HG03159 (cell line): ENCODE results near the gene TBC1D2.
A peak's percentile ranks its signal among the peaks of the same experiment; 100 is the strongest.
"Not testable (repeated sequence)": the region's sequence is repeated elsewhere in the genome, so short reads cannot be mapped to it uniquely, and the experiment has no call there.

Experiments
- ATAC-seq: cut with Tn5 transposase; IDR thresholded peaks from one replicate; pipeline ENCODE4 v1.9.1; 2021; ENCODE audit warnings: mild to moderate bottlenecking, moderate library complexity; ENCODE audit not compliant: unreplicated experiment

TBC1D2 gene

GRCh38 chr9:98174502-98174918, 80.9 kb downstream of the TBC1D2 start:
- not testable (repeated sequence) for ATAC-seq

GRCh38 chr9:98173181-98173580, 82.3 kb downstream of the TBC1D2 start:
- ATAC-seq: no peak

- ATAC-seq: no peak
These were observed 82.8 kb downstream of the TBC1D2 start for GRCh38 chr9:98172604-98173003.

GRCh38 chr9:98171176-98171925, 84.1 kb downstream of the TBC1D2 start:
- no peak for ATAC-seq

GRCh38 chr9:98168941-98169488, 86.4 kb downstream of the TBC1D2 start:
- peak; percentile 91 for ATAC-seq

- ATAC-seq: no peak
These were observed 87.2 kb downstream of the TBC1D2 start for GRCh38 chr9:98168153-98168780.

GRCh38 chr9:98164912-98165311, 90.5 kb downstream of the TBC1D2 start:
- ATAC-seq: no peak

- ATAC-seq: no peak
These were observed 92.8 kb downstream of the TBC1D2 start for GRCh38 chr9:98162613-98163012.

- no peak for ATAC-seq
These were observed 93.6 kb downstream of the TBC1D2 start for GRCh38 chr9:98161851-98162250.

GRCh38 chr9:98159790-98160189, 95.7 kb downstream of the TBC1D2 start:
- no peak for ATAC-seq

- ATAC-seq: no peak
These were observed 96.1 kb downstream of the TBC1D2 start for GRCh38 chr9:98159301-98159700.

GRCh38 chr9:98158071-98158831, 97.2 kb downstream of the TBC1D2 start:
- ATAC-seq: no peak

- ATAC-seq: no peak
These were observed 98.1 kb downstream of the TBC1D2 start for GRCh38 chr9:98157372-98157771.

- no peak for ATAC-seq
These were observed 100.8 kb downstream of the TBC1D2 start for GRCh38 chr9:98154678-98155077.

- no peak for ATAC-seq
These were observed 102.9 kb downstream of the TBC1D2 start for GRCh38 chr9:98152526-98152925.

- no peak for ATAC-seq
These were observed 104.7 kb downstream of the TBC1D2 start for GRCh38 chr9:98150721-98151120.

- ATAC-seq: no peak
These were observed 105.3 kb downstream of the TBC1D2 start for GRCh38 chr9:98150164-98150563.

GRCh38 chr9:98149422-98149821, 106.0 kb downstream of the TBC1D2 start:
- ATAC-seq: no peak
